GM21737 (cell line): Measurements from ENCODE around the gene ADH4.
"Not testable (repeated sequence)": the region's sequence is repeated elsewhere in the genome, so short reads cannot be mapped to it uniquely, and the experiment has no call there.

ENCODE experiments used
- ATAC-seq: cut with Tn5 transposase; IDR thresholded peaks from one replicate; pipeline ENCODE4 v1.9.1; 2021; ENCODE audit warnings: mild to moderate bottlenecking, moderate library complexity; ENCODE audit not compliant: unreplicated experiment

Gene ADH4

GRCh38 chr4:99144070-99144469, at the start of gene ADH4:
Gene ADH4 (minus strand): TSS chr4:99144297. CDS start chr4:99144222, 75 bp downstream.
- ATAC-seq: no peak

GRCh38 chr4:99190336-99190735, 46.2 kb upstream of the ADH4 start:
- ATAC-seq: no peak

- ATAC-seq: not testable (repeated sequence)
These were observed 45.8 kb upstream of the ADH4 start for GRCh38 chr4:99189900-99190299.

DNA sequence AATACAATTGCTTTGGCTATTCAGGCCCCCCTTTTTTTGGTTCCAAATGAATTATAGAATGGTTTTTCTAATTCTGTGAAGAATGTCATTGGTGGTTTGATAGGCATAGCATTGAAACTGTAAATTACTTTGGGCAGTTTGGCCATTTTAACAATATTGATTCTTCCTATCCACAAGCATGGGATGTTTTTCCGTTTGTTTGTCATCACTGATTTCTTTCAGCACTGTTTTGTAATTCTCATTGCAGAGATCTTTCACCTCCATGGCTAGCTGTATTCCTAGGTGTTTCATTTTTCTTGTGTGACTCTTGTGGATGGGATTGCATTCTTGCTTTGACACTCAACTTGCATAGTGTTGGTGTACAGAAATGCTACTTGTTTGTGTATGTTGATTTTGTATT, 41.9 kb upstream of the ADH4 start:
- ATAC-seq: no peak

DNA sequence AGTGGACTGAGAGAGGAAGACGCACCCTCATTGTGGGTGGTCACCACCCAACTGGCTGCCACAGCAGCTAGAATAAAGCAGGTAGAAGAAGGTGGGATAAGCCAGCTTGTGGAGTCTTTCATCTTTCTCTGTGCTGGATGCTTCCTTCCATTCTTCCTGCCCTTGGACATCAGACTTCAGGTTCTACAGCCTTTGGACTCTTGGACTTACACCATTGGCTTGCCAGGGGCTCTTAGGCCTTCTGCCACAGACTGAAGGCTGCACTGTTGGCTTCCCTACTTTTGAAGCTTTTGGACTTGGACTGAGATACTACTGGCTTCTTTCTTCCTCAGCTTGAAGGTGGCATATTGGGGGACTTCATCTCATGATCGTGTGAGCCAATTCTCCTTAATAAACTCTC, 41.5 kb upstream of the ADH4 start:
- no peak for ATAC-seq

DNA sequence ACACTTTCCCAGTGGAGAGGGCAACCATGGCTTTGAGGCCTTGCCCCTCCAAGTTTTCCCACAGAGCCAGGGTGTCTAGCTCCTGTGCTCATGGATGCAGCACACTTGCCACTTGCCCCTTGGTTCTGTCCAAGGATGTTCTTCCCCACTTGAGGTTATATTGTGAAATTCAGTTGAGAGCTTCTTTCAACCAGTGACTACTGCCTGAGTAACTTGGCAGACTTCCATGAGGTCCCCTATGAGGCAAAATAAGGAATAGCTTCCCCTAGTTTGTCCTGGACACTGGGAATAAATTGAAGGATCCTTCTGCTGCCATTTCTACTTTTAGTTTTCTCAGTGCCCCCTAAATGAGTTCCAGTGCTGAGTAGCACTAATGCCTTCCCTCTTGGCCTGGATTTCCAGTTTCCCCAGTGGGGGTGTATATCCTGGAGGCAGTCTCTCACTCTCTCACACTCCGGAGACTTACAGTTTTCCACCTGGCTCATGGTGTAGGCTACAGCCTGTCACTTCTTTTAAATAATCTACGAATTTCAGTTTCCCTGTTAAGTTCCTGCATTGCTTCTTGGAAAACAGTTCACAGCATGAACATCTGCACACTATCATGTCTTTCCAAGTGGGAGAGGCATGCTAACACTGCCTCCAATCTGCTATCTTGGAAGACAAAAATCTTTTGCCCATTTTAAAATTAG, 36.4 kb upstream of the ADH4 start:
- no peak for ATAC-seq

DNA sequence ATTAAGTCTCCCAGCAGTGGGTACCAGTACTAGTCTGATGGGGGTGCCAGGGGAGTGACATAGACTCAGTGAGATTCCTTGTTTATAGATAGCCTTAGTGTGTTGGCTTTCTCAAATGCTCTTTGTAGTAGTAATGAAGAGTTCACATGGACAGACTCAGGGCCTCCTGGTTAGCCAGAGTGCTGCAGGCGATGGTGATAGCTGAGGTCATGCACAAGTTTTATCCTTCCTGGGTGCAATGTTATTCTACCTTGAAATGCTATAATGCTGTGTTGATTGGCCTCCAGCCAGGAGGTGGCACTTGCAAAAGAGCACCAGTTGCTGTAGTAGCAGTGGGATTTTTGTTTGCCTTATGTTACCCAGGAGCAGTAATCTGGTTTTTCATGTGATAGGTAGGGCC, 35.5 kb upstream of the ADH4 start:
- no peak for ATAC-seq

DNA sequence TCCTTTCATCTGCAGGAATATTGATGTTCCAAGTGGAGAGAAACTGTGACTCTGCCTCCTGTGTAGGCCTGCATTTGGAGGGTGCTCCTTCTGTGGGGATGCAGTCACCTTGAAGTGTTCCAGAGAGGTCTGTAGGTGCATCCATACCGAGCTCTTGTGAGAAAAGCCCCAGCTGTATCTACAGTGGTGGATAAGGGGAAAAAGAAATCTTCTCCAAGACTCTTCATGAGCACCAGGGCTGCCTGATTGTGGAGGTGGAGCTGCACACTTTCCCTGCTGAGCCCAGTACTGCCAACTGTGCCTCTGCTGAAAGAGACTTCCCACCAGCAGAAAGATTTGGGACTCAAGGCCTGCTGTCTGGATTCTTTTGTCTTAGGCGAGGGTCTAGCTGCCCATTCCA, 35.1 kb upstream of the ADH4 start:
- ATAC-seq: no peak

DNA sequence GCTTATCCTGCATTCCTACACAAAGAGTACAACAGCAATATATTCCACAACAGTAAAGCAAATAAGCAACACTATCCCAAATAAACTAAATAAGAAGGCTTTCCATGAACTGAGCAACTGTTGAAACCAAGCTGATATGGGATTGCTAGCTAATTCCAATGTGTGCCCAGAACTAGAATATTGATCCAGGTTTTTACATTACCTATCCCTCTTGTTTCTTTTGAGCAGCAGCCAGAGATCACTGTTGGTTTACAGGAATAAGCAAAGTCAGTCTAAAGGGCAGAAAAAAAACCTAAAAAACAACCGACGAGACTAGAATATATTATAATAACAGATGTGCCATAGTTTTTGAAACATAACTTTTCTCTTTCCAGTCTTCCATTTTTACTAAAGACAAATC, 22.4 kb upstream of the ADH4 start:
- no peak for ATAC-seq

DNA sequence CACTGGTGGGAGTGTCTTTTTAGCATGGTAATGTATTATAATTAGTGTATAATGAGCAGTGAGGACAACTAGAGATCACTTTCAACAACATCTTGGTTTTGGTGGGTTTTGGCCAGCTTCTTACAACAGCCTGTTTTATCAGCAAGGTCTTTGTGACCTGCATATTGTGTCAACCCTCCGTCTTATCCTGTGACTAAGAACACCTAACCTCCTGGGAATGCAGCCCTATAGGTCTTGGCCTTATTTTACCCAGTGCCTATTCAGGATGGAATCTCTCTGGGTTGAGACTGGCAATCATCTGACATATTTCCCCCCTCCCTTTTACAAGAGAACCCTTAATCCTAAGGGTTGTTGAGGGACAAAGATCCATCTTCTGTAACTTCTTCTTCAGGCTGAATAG, 21.9 kb upstream of the ADH4 start:
- ATAC-seq: no peak

DNA sequence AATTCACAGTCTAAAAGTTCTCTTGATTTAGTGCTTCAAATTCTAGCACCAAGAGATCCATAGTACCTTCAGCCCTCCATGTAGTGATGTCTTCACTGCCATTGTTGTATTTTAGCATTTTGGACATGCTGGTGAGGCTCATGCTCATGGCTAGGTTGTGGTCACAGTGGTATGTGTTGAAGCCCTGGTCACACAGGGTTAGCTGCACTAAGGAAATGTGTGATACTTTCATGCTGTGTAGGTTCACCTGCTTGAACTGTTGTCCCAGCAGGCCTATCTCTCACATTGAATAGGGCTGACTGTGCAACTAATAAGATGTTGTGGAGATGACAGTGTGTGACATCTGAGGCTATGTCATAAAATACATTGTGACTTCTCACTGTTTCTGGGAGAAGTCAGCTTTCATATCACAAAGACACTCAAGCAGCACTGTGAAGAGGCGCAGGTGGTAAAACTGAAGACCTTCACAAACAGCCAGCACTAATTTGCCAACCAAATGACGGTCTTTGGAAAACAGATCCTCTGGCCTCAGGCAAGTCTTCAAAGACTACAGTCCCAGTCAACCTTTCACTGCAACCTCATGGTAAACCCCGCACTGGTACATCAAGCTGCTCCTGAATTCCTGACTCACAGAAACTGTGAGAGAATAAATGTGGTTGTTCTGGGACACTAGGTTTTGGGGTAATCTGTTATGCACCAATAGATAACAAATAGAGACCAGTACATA, 17.4 kb upstream of the ADH4 start:
- ATAC-seq: no peak

GRCh38 chr4:99159699-99160098, 15.6 kb upstream of the ADH4 start:
- ATAC-seq: no peak

- no peak for ATAC-seq
These were observed 13.4 kb upstream of the ADH4 start for GRCh38 chr4:99157478-99157935.

DNA sequence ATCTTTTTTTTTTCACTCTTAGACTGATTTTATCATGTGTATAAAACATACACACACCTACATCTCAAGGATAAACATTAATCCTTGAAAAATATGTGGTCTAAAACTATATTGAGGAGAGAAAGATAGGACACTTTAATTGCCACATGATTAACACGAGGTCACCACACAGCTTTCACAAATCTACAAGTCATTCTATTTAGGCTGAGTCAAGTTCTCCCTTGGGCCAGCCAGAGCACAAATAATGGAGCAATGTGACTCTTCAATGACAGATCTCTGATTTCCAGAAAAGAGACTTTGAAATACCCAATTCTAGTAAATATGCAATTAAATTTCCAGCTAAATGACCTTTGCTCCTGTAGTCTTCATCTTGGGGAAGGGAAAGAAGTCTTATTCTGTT, 12.9 kb upstream of the ADH4 start:
- no peak for ATAC-seq

- ATAC-seq: no peak
These were observed 10.7 kb upstream of the ADH4 start for GRCh38 chr4:99154658-99155342.

DNA sequence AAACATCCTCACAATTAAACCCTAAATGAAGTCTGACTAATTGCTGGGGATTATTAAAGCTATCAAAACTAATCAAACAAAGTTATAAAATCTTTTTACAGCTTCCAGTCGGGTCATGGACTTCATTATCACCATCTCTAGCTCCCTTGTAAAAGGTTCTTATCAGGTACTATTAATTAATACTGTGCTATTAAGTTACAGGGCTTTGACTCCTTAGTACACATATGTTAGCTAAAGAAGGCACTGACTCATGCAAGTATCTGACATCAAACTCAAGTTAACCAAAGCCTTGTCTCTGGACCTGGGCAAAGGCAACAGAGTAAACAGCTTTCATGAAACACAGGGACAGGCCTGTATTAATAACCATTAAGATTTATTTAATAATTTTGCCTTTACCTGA, 7.9 kb upstream of the ADH4 start:
- no peak for ATAC-seq

DNA sequence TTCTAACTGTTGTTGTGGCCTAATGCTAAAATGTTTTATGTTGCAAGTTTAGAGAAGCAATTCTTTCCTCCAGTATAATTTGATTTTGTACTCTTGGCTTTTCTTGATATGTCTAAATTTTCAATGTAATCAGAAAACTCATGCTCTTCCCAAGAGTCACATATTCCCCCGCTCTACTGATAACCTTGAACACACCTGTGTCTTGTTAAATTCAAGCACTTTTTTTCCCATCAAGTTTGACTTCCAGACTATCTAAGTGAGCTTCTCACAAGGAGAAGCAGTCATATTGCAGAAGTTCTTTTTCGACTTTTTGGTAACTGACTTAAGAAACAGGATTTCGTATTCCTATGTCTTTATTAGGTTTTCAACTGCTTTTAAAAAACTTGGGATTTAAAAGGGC, 7.4 kb upstream of the ADH4 start:
- no peak for ATAC-seq

DNA sequence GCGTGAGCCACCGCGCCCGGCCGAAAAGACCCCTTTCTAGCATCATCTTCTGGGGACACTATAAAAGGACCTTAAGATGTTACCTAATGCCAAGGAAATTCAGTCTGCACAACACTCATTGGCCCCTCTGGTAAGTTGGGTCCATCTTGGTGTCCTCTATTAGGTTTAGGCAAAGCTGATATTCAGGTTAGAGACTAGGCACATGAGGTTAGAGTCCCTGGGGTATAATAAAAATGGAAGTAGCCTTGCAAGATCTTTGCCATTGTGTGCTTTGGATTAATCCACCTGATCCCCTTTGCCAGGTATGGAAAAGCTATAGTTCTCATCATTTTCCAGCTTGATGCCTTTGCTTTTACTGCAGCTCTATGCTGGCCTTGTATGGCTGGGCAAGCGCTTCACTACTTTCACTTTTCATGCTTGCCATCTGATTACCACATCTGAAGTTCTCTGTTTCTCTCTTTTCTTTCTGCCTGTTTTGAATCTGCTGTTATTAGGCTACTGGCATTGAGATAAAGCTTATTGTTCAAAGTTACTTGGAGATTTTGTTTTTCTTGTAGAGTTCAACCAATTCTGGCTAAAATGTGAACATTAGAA, 5.4 kb upstream of the ADH4 start:
- ATAC-seq: no peak

GRCh38 chr4:99148550-99148949, 4.5 kb upstream of the ADH4 start:
- no peak for ATAC-seq

GRCh38 chr4:99144587-99144986, 490 bp upstream of the ADH4 start:
- ATAC-seq: no peak

DNA sequence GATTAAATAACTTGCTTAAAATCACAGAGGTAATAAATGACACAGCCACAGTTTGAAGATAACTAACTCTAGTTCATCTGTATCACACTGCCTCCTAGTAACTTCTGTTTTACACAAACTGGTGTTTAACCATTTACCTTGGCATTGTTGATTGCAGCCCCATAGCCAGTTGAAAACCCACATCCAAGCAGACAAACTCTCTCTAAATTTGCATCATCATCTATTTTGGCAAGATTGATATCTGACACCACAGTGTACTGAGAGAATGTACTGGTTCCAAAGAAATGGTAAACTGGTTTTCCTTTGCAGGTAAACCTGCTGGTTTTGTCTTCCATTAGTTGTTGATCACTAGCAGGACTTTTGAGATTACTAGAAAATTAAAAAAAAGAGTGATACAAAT, 7.8 kb downstream of the ADH4 start:
- no peak for ATAC-seq
